HG02642 (cell line): ENCODE data around the gene KIAA0040.
"Not testable (repeated sequence)": the region's sequence is repeated elsewhere in the genome, so short reads cannot be mapped to it uniquely, and the experiment has no call there.

ENCODE experiments used
- ATAC-seq: cut with Tn5 transposase; IDR thresholded peaks from one replicate; pipeline ENCODE4 v1.9.1; 2021; ENCODE audit warnings: mild to moderate bottlenecking; ENCODE audit not compliant: unreplicated experiment, poor library complexity

Gene KIAA0040

GRCh38 chr1:175114996-175115395, 77.6 kb downstream of the KIAA0040 start:
- no peak for ATAC-seq

- ATAC-seq = not testable (repeated sequence)
Measured at GRCh38 chr1:175108331-175108820, 84.2 kb downstream of the KIAA0040 start.
